Urinary bladder (tissue), 4 donors: ENCODE measurements around the gene MOV10L1. TPM values are rescaled to one million over a fixed set of nuclear protein-coding genes. Genes with fewer than 3 reads are reported as not detected.

Experiments
- DNase-seq: peaks from one replicate; pipeline ENCODE4 v3.0.0-alpha.2; 2015; ENCODE audit errors: extremely low spot score
- H3K27ac ChIP-seq: one replicate; pipeline ENCODE4 v1.5.1; 2013; ENCODE audit warnings: low read depth, mild to moderate bottlenecking, moderate library complexity
- H3K36me3 ChIP-seq: one replicate; pipeline ENCODE4 v1.6.1; 2013; ENCODE audit warnings: mild to moderate bottlenecking, moderate library complexity; ENCODE audit not compliant: insufficient read depth
- H3K4me1 ChIP-seq: one replicate; pipeline ENCODE4 v1.6.1; 2013; ENCODE audit warnings: mild to moderate bottlenecking, moderate library complexity; ENCODE audit not compliant: insufficient read depth
- H3K4me3 ChIP-seq: one replicate; pipeline ENCODE4 v1.5.1; 2013; ENCODE audit warnings: low read depth, low read length
- WGBS: extraction: QIAGEN DNeasy Blood & Tissue Kit; methylation state at CpG from one replicate; pipeline ENCODE4 v1.1.7; 2013; 5-methylcytosine and 5-hydroxymethylcytosine counted together
- polyA plus RNA-seq: library from polyadenylated mRNA; stranded (reverse); fragments of 200-250 nt; gene quantifications from one replicate; pipeline ENCODE4 v1.2.3, GENCODE V29; 2013
- total RNA-seq: library from RNA; depleted of rRNA; stranded (reverse); fragments of >200 nt; gene quantifications from one replicate; pipeline ENCODE4 v1.2.3, GENCODE V29; 2014
- donor health status: healthy with polysubstance abuse.
- donor health status: healthy.

Gene MOV10L1
- total and polyA plus RNA-seq, 2 donors: 0.33 to 9.7 TPM

GRCh38 chr22:50053861-50054260 is 35.9 kb upstream of the MOV10L1 start:
- no peak for DNase-seq
- no peaks in the 10 kb centered on the region for H3K36me3 ChIP-seq
- H3K4me1 ChIP-seq: no peaks in the 10 kb centered on the region
- no peak overlapping the region for H3K4me3 ChIP-seq
- WGBS: 92% methylated on average over 18 of the region's 18 CpGs
- no peak overlapping the region for H3K27ac ChIP-seq

GRCh38 chr22:50056214-50056972 is 33.4 kb upstream of the MOV10L1 start:
- 81% methylated on average over 34 of the region's 34 CpGs for WGBS
- Histone ChIP-seq H3K4me1 (no peaks in the 10 kb centered on the region), H3K27ac (no peak overlapping the region), H3K36me3 (no peaks in the 10 kb centered on the region), H3K4me3 (no peak overlapping the region)
- DNase-seq: no peak

- WGBS: 92% methylated on average over 14 of the region's 14 CpGs
These were observed 32.3 kb upstream of the MOV10L1 start for GRCh38 chr22:50057278-50058060.

GRCh38 chr22:50058061-50058905 is 31.5 kb upstream of the MOV10L1 start, which contains the start of gene TTLL8:
TSS of gene TTLL8 (minus strand) at chr22:50058298.
- H3K4me1 ChIP-seq: no peaks in the 10 kb centered on the region
- no peak for DNase-seq
- H3K36me3 ChIP-seq: no peaks in the 10 kb centered on the region
- H3K27ac ChIP-seq: no peak within 1 kb of the TSS
- no peak within 1 kb of the TSS for H3K4me3 ChIP-seq
- WGBS: 13% methylated on average over 101 of the region's 102 CpGs

More at GRCh38 chr22:50057278-50058060, 32.3 kb upstream of the MOV10L1 start:
- Histone ChIP-seq H3K36me3 (no peaks in the 10 kb centered on the region), H3K27ac (no peak overlapping the region), H3K4me1 (no peaks in the 10 kb centered on the region), H3K4me3 (no peak overlapping the region)
- no peak for DNase-seq

GRCh38 chr22:50058906-50059880 is 30.6 kb upstream of the MOV10L1 start:
- H3K4me1 ChIP-seq: no peaks in the 10 kb centered on the region
- no peak overlapping the region for H3K4me3 ChIP-seq
- peak; percentile 5 for DNase-seq
- no peak overlapping the region for H3K27ac ChIP-seq
- no peaks in the 10 kb centered on the region for H3K36me3 ChIP-seq
- WGBS: 17% methylated on average over 31 of the region's 31 CpGs

GRCh38 chr22:50059881-50060262 is 29.9 kb upstream of the MOV10L1 start:
- Histone ChIP-seq H3K36me3 (no peaks in the 10 kb centered on the region), H3K27ac (no peak overlapping the region), H3K4me3 (no peak overlapping the region), H3K4me1 (no peaks in the 10 kb centered on the region)
- DNase-seq: no peak
- 83% methylated on average over 7 of the region's 7 CpGs for WGBS

GRCh38 chr22:50060441-50061140 is 29.2 kb upstream of the MOV10L1 start:
- WGBS: 83% methylated on average over 28 of the region's 28 CpGs
- Histone ChIP-seq H3K36me3 (no peaks in the 10 kb centered on the region), H3K4me3 (no peak overlapping the region), H3K4me1 (no peaks in the 10 kb centered on the region), H3K27ac (no peak overlapping the region)
- peak; percentile 32 for DNase-seq

GRCh38 chr22:50061141-50061823 is 28.5 kb upstream of the MOV10L1 start:
- Histone ChIP-seq H3K27ac (no peak overlapping the region), H3K4me3 (no peak overlapping the region), H3K36me3 (no peaks in the 10 kb centered on the region), H3K4me1 (no peaks in the 10 kb centered on the region)
- 78% methylated on average over 27 of the region's 27 CpGs for WGBS
- no peak for DNase-seq

GRCh38 chr22:50061824-50062355 is 27.9 kb upstream of the MOV10L1 start:
- no peaks in the 10 kb centered on the region for H3K36me3 ChIP-seq

GRCh38 chr22:50062509-50063135 is 27.2 kb upstream of the MOV10L1 start:
- H3K4me1 ChIP-seq: no peaks in the 10 kb centered on the region
- no peak for DNase-seq
- no peak overlapping the region for H3K4me3 ChIP-seq
- 94% methylated on average over 19 of the region's 19 CpGs for WGBS
- H3K36me3 ChIP-seq: no peaks in the 10 kb centered on the region
- no peak overlapping the region for H3K27ac ChIP-seq

More at GRCh38 chr22:50061824-50062355, 27.9 kb upstream of the MOV10L1 start:
- WGBS: 79% methylated on average over 17 of the region's 17 CpGs
- no peaks in the 10 kb centered on the region for H3K4me1 ChIP-seq
- no peak for DNase-seq
- no peak overlapping the region for H3K4me3 ChIP-seq
- no peak overlapping the region for H3K27ac ChIP-seq
